NOMO-1 treated with DMSO at 0.1 percent for 48 hours (cell line): ENCODE data around the gene CD79A.

Source experiments
- DNase-seq: peaks from one replicate; lab custom pipeline; 2025; ENCODE audit not compliant: unreplicated experiment; lab: John Stamatoyannopoulos, UW

The CD79A gene

GRCh38 chr19:41876847-41877832, at the start of gene CD79A:
CD79A (plus strand) TSS chr19:41877279; CDS start chr19:41877305, 26 bp downstream.
- DNase-seq = peak; percentile 87

- DNase-seq = no peak
Measured at GRCh38 chr19:41837981-41838708, 38.9 kb upstream of the CD79A start.

GRCh38 chr19:41839211-41839610, 37.9 kb upstream of the CD79A start:
- no peak for DNase-seq

GRCh38 chr19:41843371-41843770, 33.7 kb upstream of the CD79A start:
- no peak for DNase-seq

- DNase-seq = no peak
Measured at GRCh38 chr19:41844601-41845000, 32.5 kb upstream of the CD79A start, which contains the start of gene LYPD4. LYPD4 (minus strand) TSS chr19:41844683; CDS start chr19:41839285, 5,398 bp downstream.

GRCh38 chr19:41845001-41845050, 32.3 kb upstream of the CD79A start, which contains the start of gene DMRTC2:
DMRTC2 (plus strand) TSS chr19:41845042; CDS start chr19:41847429, 2,387 bp downstream.
- no peak for DNase-seq

GRCh38 chr19:41845051-41845590, 32.0 kb upstream of the CD79A start:
- DNase-seq = no peak

- no peak for DNase-seq
Measured at GRCh38 chr19:41847351-41848105, 29.6 kb upstream of the CD79A start.

- no peak for DNase-seq
Measured at GRCh38 chr19:41848666-41849065, 28.4 kb upstream of the CD79A start.

- DNase-seq = no peak
Measured at GRCh38 chr19:41849067-41849466, 28.0 kb upstream of the CD79A start.

- no peak for DNase-seq
Measured at GRCh38 chr19:41850381-41850780, 26.7 kb upstream of the CD79A start.

GRCh38 chr19:41851456-41851855, 25.6 kb upstream of the CD79A start:
- DNase-seq = no peak

GRCh38 chr19:41853344-41853743, 23.7 kb upstream of the CD79A start:
- no peak for DNase-seq

- peak; percentile 28 for DNase-seq
Measured at GRCh38 chr19:41853768-41854167, 23.3 kb upstream of the CD79A start.

- DNase-seq = no peak
Measured at GRCh38 chr19:41859213-41859617, 17.9 kb upstream of the CD79A start.

- DNase-seq = peak; percentile 98
Measured at GRCh38 chr19:41859618-41860418, 17.3 kb upstream of the CD79A start, which contains the start of gene RPS19. RPS19 (plus strand) TSS chr19:41860255; CDS start chr19:41860775, 520 bp downstream.

GRCh38 chr19:41860419-41861115, 16.5 kb upstream of the CD79A start:
- no peak for DNase-seq

- no peak for DNase-seq
Measured at GRCh38 chr19:41861116-41861768, 15.8 kb upstream of the CD79A start.

GRCh38 chr19:41861846-41862245, 15.2 kb upstream of the CD79A start:
- no peak for DNase-seq
